ENCODE data around the gene ALKBH5. TPM values are rescaled to one million over a fixed set of nuclear protein-coding genes. Genes with fewer than 3 reads are reported as not detected.

Gene ALKBH5
- total RNA-seq, 1 donor from 2014 or later = 78.8 TPM

GRCh38 chr17:18253947-18254821 is 70.6 kb downstream of the ALKBH5 start:
- Histone ChIP-seq H3K9me3 (ENCODE audit: low read depth) (no peaks in the 10 kb centered on the region), H3K36me3 (no peaks in the 10 kb centered on the region), H3K9ac (no peak overlapping the region), H2AFZ (replicated peaks) (no peak overlapping the region), H3K79me2 (ENCODE audit: low read depth) (peaks cover 19% of the 10 kb centered on the region), H3K27ac (no peak overlapping the region), H3K27me3 (no peaks in the 10 kb centered on the region), H3F3A (ENCODE audit: low read depth) (peaks cover 15% of the 10 kb centered on the region), H3K4me1 (peaks cover 9% of the 10 kb centered on the region), H4K20me1 (ENCODE audit: low read depth) (peaks cover 34% of the 10 kb centered on the region), H3K4me2 (no peak overlapping the region), H3K4me3 (no peak overlapping the region)
- H3K36me3 Mint-ChIP-seq = peaks cover 3% of the 10 kb centered on the region
- no peak for TF ChIP-seq CTCF (IDR thresholded peaks at IDR 0.05)
- no peak for TF ChIP-seq EZH2 (IDR thresholded peaks at IDR 0.05)
- TF ChIP-seq EZH2phosphoT487 (IDR thresholded peaks at IDR 0.05) = no peak
- H3K27ac Mint-ChIP-seq = no peak overlapping the region
- H3K4me1 Mint-ChIP-seq = peaks cover 21% of the 10 kb centered on the region
- H3K27me3 Mint-ChIP-seq (ENCODE audit: insufficient read depth, low read depth) = peaks cover 3% of the 10 kb centered on the region
- no peaks in the 10 kb centered on the region for H3K9me3 Mint-ChIP-seq
- no peak for DNase-seq (ENCODE audit: low spot score)
- H3K4me3 Mint-ChIP-seq = no peak overlapping the region

GRCh38 chr17:18254888-18255649 is 71.4 kb downstream of the ALKBH5 start:
- H3K27me3 Mint-ChIP-seq (ENCODE audit: insufficient read depth, low read depth) = peaks cover 3% of the 10 kb centered on the region
- no peak overlapping the region for H3K27ac Mint-ChIP-seq
- Histone ChIP-seq H3K9me3 (ENCODE audit: low read depth) (no peaks in the 10 kb centered on the region), H2AFZ (replicated peaks) (no peak overlapping the region), H3K9ac (no peak overlapping the region), H3F3A (ENCODE audit: low read depth) (peaks cover 19% of the 10 kb centered on the region), H3K27me3 (no peaks in the 10 kb centered on the region), H3K4me2 (no peak overlapping the region), H3K27ac (no peak overlapping the region), H3K4me1 (peaks cover 9% of the 10 kb centered on the region), H4K20me1 (ENCODE audit: low read depth) (peaks cover 34% of the 10 kb centered on the region), H3K4me3 (no peak overlapping the region), H3K36me3 (no peaks in the 10 kb centered on the region), H3K79me2 (ENCODE audit: low read depth) (peaks cover 19% of the 10 kb centered on the region)
- DNase-seq (ENCODE audit: low spot score) = peak; percentile 27
- peaks cover 25% of the 10 kb centered on the region for H3K4me1 Mint-ChIP-seq
- H3K4me3 Mint-ChIP-seq = no peak overlapping the region
- TF ChIP-seq EZH2 (IDR thresholded peaks at IDR 0.05) (no peak), CTCF (IDR thresholded peaks at IDR 0.05) (peak; percentile 23), EZH2phosphoT487 (IDR thresholded peaks at IDR 0.05) (no peak)
- H3K36me3 Mint-ChIP-seq = peaks cover 3% of the 10 kb centered on the region
- H3K9me3 Mint-ChIP-seq = no peaks in the 10 kb centered on the region

- Histone ChIP-seq H3K4me2 (no peak overlapping the region), H4K20me1 (ENCODE audit: low read depth) (peaks cover 36% of the 10 kb centered on the region), H2AFZ (replicated peaks) (no peak overlapping the region), H3K9ac (no peak overlapping the region), H3K79me2 (ENCODE audit: low read depth) (peaks cover 22% of the 10 kb centered on the region), H3K4me3 (no peak overlapping the region), H3K27ac (no peak overlapping the region), H3K36me3 (no peaks in the 10 kb centered on the region), H3K4me1 (peaks cover 12% of the 10 kb centered on the region), H3K9me3 (ENCODE audit: low read depth) (no peaks in the 10 kb centered on the region), H3K27me3 (no peaks in the 10 kb centered on the region), H3F3A (ENCODE audit: low read depth) (peaks cover 28% of the 10 kb centered on the region)
- TF ChIP-seq EZH2phosphoT487 (IDR thresholded peaks at IDR 0.05) = no peak
- no peak for TF ChIP-seq CTCF (IDR thresholded peaks at IDR 0.05)
- TF ChIP-seq EZH2 (IDR thresholded peaks at IDR 0.05) = no peak
- Mint-ChIP-seq H3K4me1 (peaks cover 25% of the 10 kb centered on the region), H3K4me3 (peak overlapping the region; percentile 48), H3K36me3 (peaks cover 3% of the 10 kb centered on the region), H3K9me3 (no peaks in the 10 kb centered on the region), H3K27me3 (ENCODE audit: insufficient read depth, low read depth) (peaks cover 3% of the 10 kb centered on the region), H3K27ac (no peak overlapping the region)
- DNase-seq (ENCODE audit: low spot score) = no peak
Measured at GRCh38 chr17:18256351-18256750, 72.7 kb downstream of the ALKBH5 start.

All from neural progenitor cell (in vitro differentiated cells).